HG03097 (cell line): ENCODE data around the gene C19orf47.

Source experiments
- ATAC-seq: cut with Tn5 transposase; IDR thresholded peaks from one replicate; pipeline ENCODE4 v1.9.1; 2021; ENCODE audit not compliant: unreplicated experiment, low FRiP score

The C19orf47 gene

GRCh38 chr19:40321076-40321475, 27.1 kb downstream of the C19orf47 start:
- ATAC-seq, result no peak

GRCh38 chr19:40320558-40320935, 27.6 kb downstream of the C19orf47 start:
- ATAC-seq, result no peak

- ATAC-seq, result no peak
Observed at GRCh38 chr19:40317338-40317737, 30.9 kb downstream of the C19orf47 start.

GRCh38 chr19:40315812-40316470, 32.3 kb downstream of the C19orf47 start:
- no peak for ATAC-seq

GRCh38 chr19:40314656-40315055, 33.5 kb downstream of the C19orf47 start:
- ATAC-seq, result no peak

- ATAC-seq, result no peak
Observed at GRCh38 chr19:40313229-40313983, 34.8 kb downstream of the C19orf47 start.

- ATAC-seq, result no peak
Observed at GRCh38 chr19:40312533-40312932, 35.7 kb downstream of the C19orf47 start.

GRCh38 chr19:40309666-40310065, 38.5 kb downstream of the C19orf47 start:
- ATAC-seq, result no peak

GRCh38 chr19:40305403-40305802, 42.8 kb downstream of the C19orf47 start:
- ATAC-seq, result no peak

- ATAC-seq, result no peak
Observed at GRCh38 chr19:40304306-40304705, 43.9 kb downstream of the C19orf47 start.

GRCh38 chr19:40303765-40304164, 44.4 kb downstream of the C19orf47 start:
- ATAC-seq, result no peak

GRCh38 chr19:40302224-40303011, 45.8 kb downstream of the C19orf47 start:
- no peak for ATAC-seq

- no peak for ATAC-seq
Observed at GRCh38 chr19:40300668-40301067, 47.5 kb downstream of the C19orf47 start.

GRCh38 chr19:40298026-40298425, 50.2 kb downstream of the C19orf47 start:
- ATAC-seq, result no peak

GRCh38 chr19:40294560-40294959, 53.6 kb downstream of the C19orf47 start:
- ATAC-seq, result no peak

- ATAC-seq, result no peak
Observed at GRCh38 chr19:40286971-40287421, 61.2 kb downstream of the C19orf47 start.

- no peak for ATAC-seq
Observed at GRCh38 chr19:40286235-40286970, 61.8 kb downstream of the C19orf47 start.

GRCh38 chr19:40285353-40286234, 62.6 kb downstream of the C19orf47 start:
- peak; percentile 85 for ATAC-seq

- peak; percentile 30 for ATAC-seq
Observed at GRCh38 chr19:40284501-40285352, 63.5 kb downstream of the C19orf47 start, which contains the start of gene AKT2. Gene AKT2 (minus strand): TSS chr19:40285345. CDS start chr19:40265267, 20,078 bp downstream.
